ENCODE measurements around the gene ACTR5.

DNA sequence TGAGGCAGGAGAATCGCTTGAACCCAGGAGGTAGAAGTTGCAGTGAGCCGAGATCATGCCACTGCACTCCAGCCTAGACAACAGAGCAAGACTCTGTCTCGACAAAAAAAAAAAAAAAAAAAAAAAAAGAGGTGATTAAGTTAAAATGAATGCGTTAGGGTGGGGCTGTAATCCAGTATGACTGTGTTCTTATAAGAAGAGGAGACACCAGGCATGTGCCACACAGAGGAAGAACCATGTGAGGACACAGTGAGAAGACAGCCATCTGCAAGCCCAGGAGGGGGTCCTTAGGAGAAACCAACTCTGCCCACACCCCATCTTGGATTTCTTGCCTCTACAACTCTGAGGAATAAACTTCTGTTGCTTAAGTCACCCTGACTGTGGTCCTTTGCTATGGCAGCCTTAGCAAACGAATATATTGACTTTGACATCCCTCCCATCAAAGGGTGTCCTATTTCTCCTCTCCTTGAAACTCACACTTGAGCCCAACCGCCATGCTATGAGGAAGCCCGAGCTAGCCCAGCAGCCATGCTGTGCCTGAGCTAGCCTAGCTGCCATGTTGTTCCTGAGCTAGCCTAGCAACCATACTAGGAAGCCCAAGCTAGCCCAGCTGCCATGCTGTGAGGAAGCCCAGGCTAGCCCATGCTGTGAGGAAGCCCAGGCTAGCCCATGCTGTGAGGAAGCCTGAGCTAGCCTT lies 41.4 kb downstream of the ACTR5 start:
- TF ChIP-seq POLR2A (IDR thresholded peaks at IDR 0.05; ENCODE audit: low read depth, low read length) (no peak), TAF1 (IDR thresholded peaks at IDR 0.05; ENCODE audit: borderline replicate concordance, low read depth, low read length) (no peak), POLR2AphosphoS5 (IDR thresholded peaks at IDR 0.05; ENCODE audit: low read depth, low read length) (no peak)

Data from GM12892 (cell line).